NCI-H1436 treated with DMSO at 0.1 percent for 48 hours (cell line): ENCODE results near the gene PLXDC2.

Experiments
- DNase-seq: peaks from one replicate; lab custom pipeline; 2025; lab: John Stamatoyannopoulos, UW

Gene PLXDC2

GRCh38 chr10:19857876-19858275 is 41.6 kb downstream of the PLXDC2 start:
- no peak for DNase-seq

DNA sequence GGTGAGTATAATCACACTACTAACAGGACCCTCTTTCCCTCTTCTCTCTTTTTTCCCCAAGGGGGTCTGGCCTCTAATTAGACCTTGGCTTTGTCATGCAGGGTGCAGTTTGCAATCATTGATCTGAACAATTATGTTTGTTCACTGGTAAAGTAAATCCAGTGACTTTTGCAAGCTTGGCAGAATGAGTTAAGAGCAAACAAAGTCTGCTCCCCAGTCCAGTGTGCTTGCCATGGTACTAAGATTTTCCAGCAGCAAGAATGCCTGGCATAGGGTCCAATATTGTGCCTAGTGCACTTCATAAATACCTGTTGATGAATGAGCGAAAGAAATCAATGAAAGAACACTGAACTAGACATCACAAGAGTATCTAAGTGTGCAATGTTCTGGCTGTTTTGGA is 43.9 kb downstream of the PLXDC2 start:
- no peak for DNase-seq

DNA sequence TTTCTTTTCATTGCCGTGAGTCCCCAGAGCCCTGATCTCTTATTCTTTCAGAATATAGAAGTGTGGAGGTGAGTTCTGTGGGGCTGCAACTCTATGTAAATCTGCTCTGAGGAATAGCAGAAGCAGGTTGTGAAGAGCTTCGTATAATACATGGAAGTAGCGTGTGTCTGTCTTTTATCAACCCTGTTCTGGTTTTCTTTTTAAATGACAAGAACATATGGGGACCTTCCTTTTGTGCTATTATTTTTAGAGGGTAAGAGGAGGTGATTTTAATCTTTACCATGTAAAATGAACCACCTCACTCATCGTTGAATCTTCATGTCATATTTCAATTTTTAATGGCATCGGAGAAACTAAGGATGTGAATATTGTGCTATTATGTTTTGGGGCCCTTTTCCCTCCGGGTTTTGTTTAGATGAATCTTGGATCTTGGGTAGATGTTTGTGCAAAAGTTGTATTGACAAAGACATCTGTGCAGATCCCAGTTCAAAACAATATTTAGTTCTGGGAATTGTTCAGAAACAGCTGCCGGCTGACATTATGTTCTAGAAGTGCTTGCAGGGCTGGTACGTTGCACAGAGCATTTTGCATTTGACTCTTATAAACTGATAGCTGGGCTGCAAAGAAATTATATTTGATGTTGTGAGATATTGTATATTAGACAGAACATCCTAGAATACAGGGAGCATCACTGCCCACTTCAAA is 46.7 kb downstream of the PLXDC2 start:
- DNase-seq = no peak

GRCh38 chr10:19865676-19866075 is 49.4 kb downstream of the PLXDC2 start:
- no peak for DNase-seq

GRCh38 chr10:19869370-19869769 is 53.1 kb downstream of the PLXDC2 start:
- no peak for DNase-seq

GRCh38 chr10:19872504-19873271 is 56.5 kb downstream of the PLXDC2 start:
- no peak for DNase-seq

- DNase-seq = no peak
Measured at GRCh38 chr10:19874190-19874589, 58.0 kb downstream of the PLXDC2 start.

GRCh38 chr10:19874791-19875190 is 58.6 kb downstream of the PLXDC2 start:
- no peak for DNase-seq

GRCh38 chr10:19876570-19876969 is 60.3 kb downstream of the PLXDC2 start:
- no peak for DNase-seq

DNA sequence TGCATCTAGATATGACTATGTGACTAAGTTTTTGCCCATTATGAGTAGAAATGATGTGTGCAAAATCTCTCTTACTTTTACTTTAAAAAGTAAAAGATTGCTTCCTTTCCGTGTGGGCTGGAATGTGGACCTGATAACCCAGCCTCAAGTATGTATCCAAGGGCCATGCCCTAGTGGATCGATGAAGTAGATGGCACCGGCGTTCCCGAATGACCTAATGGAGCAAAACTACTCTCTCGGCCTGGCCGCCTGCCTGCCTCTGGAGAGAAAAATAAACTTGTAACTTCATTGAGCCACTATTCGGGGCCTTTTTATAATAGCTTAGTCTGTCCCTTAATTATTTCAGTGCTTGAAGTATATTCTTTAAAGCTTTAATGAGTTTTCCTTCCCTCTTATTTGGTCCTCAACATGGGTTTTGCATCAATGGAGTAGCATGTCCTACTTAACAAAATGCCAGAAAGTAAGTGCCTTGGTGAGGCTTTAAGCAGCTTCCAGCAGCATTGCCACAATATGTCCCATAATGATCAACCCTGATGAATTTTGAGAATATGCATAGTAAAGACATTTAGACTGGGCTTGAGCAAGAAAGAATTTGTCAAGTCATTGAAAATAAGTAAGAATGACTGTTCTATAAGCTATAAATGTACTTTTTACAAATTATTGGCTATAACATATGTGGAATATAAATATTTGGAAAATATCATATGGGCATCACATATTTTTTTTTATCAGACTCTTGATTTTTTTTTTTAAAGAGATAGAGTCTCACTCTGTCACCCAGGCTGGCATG is 61.4 kb downstream of the PLXDC2 start:
- DNase-seq = no peak

DNA sequence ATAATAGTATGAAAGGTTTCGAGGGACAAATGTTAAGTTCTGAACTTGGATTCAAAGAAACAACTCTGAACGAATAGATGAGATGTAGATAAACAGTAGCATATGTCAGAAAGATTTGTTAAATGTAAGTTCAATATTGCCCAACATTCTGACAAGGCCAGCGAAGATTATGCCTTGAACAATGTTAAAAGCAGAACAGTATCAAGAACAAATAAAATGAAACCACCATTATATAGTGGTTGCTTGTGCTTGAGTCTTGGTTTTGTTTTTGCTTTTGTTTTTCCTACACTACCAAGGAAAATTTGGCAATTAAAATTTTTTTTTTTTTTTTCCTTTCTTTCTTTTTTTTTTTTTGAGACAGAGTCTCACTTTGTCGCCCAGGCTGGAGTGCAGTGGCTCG is 66.4 kb downstream of the PLXDC2 start:
- DNase-seq = no peak

DNA sequence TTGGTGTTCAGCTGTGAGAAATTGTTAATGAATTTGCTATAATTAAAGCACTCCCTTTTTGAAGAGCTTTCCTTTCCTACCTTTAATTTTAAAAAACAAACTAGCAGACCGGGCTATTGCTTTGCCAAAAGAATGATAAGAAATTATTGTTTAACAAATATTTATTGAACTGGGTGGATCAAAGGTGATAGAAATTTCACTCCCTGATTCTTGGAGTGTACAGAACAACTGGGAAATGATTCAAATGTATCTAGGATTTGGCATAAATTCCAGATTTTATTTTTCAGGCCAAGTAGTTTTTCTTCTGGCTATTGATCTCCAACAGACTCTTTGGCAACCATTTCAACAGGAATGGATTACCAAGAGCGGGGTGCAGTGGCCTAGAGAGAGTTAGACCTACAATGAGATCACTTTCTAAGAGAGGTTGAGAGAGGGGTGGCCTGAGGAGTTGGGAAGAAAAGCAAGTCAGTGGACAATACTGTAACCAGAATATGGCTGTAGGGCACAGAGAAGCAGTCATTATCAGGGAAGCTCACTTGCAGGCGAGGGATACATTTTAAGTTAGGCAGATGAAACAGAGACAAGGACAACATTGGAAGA is 71.9 kb downstream of the PLXDC2 start:
- DNase-seq = no peak

- no peak for DNase-seq
Measured at GRCh38 chr10:19889256-19889655, 73.0 kb downstream of the PLXDC2 start.

DNA sequence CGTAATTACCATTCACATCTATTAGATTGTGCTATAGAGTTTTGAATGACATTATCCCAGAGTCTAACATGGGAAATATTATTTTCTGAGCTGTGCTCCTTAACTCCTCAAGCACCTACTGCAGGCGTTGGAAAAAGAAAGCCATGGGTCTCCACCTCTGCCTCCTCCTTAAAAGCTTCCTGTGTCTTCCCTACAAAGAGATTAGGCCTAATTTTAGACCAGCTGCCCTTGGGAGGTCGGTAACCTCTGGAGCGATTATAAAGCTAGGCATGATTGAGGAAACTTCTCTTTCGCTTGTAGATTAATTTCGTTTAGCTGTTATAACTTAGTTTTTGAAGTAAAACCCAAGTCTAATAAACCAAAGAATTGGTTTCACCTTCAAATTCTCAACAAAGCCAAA is 75.2 kb downstream of the PLXDC2 start:
- DNase-seq = no peak

DNA sequence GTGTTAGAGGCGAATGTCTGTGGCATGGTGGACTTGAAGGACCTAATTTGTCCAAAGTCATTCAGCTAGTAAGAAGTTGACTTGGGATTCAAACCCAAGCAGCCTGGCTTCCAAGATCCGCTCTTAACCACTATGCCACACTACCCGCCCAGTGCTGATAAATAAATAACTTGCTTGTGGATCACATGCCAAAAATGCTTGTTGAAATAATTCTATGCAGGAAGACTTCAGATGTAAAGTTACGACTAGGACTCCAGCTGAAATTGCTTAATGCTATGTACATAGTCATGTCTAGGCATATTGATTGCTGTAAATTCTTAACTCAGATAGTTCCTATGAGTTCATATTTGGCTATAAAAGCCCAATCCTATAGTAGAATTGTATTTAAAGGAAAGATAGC is 76.0 kb downstream of the PLXDC2 start:
- DNase-seq = no peak

DNA sequence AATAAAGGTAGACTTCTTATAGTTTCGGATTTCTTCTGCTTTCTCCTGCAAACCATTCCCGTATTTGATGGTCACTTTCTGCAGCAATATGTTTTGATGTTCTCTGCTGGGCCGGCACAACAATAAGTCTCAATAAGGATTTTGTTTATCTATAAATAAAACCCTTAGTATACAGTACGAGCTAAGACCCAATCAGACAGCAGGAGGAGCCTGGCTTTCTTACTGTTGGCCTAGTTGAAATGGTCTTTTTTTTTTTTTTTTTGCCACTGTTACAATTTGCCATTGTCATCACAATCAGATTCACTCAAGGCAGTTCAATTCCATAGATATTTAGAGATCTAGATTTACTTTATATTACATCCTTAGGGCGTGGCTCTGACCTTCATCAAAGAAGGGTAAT is 76.4 kb downstream of the PLXDC2 start:
- DNase-seq = no peak

GRCh38 chr10:19895500-19895899 is 79.3 kb downstream of the PLXDC2 start:
- no peak for DNase-seq

DNA sequence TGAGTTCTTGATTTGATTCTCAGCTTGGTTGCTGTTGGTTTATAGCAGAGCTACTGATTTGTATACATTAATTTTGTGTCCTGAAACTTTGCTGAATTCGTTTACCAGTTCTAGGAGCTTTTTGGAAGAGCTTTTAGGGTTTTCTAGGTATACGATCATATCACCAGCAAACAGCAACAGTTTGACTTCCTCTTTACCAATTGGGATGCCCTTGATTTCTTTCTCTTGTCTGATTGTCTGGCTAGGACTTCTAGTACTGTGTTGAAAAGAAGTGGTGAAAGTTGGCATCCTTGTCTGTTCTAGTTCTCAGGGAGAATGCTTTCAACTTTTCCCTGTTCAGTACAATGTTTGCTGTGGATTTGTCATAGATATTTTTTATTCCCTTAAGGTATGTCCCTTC is 86.2 kb downstream of the PLXDC2 start:
- DNase-seq = no peak

DNA sequence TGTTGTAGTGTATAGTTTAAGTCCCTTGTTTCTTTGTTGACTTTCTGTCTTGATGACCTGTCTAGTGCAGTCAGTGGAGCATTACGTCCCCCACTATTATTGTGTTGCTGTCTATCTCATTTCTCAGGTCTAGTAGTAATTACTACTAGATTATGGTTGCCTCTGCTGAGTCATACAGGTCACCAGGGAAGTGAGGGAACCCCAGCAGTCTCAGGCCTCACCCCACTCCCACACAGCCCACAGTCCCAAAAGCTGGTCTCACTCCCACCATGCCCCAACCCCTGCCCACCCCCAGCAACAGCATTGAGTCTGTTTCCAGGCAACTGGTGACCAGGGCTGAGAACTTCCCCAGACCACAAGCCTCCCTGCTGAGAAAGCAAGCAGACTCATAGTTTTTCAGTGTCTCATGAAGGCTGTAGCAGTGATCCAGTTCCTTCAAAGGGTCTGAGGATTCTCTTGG is 88.0 kb downstream of the PLXDC2 start:
- DNase-seq = no peak

GRCh38 chr10:19906108-19906791 is 90.0 kb downstream of the PLXDC2 start:
- no peak for DNase-seq

- DNase-seq = no peak
Measured at GRCh38 chr10:19908991-19909696, 92.9 kb downstream of the PLXDC2 start.
